Stimulated activated CD8-positive, alpha-beta memory T cell treated with anti-CD3 and anti-CD28 coated beads, Interleukin-2, amount 100 ng/mL, for 48 hours (primary cell): ENCODE data around the gene WDR7.

ENCODE experiments used
- DNase-seq, 2 donors: peaks; one replicate each; pipeline ENCODE4 v3.0.0-alpha.2; 2020; ENCODE audit warnings: low read depth in 2 of 2

WDR7 gene

DNA sequence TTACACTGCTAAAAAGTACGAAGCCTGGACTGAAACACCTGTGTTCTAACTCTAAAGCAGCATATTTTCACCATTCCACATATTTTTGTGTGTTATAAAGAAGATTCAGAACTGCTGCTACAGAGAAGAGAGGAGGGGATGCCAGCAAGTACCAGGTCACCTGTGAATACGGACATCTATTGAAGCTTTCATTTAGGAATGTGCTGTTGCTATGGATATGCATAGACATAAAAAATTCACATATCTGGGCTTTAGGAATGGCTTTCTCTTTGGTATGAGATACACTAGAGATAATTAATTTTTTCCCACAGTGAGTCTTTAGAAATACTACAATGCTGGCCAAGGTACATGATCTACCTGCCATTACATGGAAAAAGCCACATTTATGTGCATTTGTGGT, 238.5 kb downstream of the WDR7 start:
- no peak for DNase-seq

DNA sequence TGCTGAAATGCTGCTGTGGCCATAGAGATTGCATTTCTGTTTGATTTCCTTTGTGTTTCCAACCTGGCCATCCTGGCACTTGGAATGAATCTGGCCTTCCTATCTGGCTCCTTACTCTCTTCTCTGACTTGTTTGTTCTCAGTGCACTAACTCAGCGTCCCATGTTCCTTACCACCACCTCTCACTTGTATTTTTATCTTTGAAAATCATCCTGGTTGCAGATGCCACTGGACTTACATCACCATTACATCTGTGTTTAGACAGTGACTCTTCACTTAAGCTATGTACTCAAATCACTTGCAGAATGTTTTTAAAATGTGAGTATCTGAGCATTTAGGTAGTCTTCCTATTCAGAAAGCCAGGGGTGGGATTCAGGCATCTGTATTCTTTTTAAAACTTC, 239.5 kb downstream of the WDR7 start:
- no peak for DNase-seq

DNA sequence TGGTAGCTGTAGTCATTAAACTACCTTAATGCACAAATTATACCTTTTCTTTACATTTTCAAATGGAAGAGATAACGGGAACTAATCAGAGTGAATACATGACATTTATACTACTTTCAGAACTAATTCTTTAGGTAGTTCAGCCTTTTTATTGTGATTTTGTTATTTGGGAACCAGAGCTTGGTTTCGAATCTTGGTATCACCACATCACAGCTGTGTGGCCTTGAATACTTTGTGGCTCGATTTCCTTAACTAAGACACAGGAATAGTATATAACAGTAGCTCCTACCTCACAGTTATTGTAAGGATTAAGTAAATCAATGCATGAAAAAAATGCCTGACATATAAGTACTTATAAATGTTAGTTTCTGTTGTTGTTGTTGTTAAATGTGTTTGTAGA, 240.0 kb downstream of the WDR7 start:
- no peak for DNase-seq

- DNase-seq: no peak
These were observed 240.7 kb downstream of the WDR7 start for GRCh38 chr18:56891870-56892269.

- DNase-seq: no peak
These were observed 246.0 kb downstream of the WDR7 start for GRCh38 chr18:56897122-56897521.

DNA sequence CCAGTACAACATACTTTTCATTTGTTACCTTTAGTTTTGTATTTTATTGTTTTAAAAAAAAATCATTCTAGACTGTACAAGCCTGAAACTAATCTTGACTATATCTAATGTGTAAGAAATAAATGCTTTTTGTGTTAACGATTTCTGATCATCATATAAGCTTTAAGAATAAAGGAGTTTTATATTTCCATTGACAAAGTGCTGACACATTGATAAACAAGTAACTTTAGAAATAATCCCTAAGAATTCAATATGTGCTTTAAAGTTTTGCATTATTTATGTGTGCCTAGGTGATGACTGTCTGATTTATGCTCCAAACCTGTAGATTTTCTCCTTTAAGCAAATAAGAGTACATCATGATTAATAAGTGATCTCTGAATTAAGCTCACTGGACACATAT, 248.5 kb downstream of the WDR7 start:
- DNase-seq: no peak

GRCh38 chr18:56900195-56901094, 249.3 kb downstream of the WDR7 start:
- no peak for DNase-seq

GRCh38 chr18:56901919-56902318, 250.8 kb downstream of the WDR7 start:
- DNase-seq: no peak

DNA sequence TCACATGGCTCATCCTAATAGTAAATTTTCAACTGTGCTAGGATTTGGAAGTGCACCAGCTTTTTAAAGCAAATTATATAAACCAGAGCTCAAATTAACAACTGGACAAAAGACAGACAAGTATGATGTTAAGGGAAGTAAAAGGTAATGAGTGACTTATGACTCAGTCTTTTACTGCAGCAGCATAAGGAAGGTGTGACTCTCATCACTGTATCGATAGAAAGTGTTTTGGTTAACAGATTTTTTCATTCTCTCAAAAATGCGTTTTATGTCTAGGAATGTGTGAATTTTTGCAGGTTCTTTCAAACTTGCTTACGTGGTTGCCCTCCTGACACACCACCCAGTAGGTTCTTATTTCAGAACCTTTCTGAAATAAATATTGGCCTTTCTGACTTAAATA, 251.5 kb downstream of the WDR7 start:
- no peak for DNase-seq

GRCh38 chr18:56903686-56904085, 252.5 kb downstream of the WDR7 start:
- DNase-seq: no peak

- no peak for DNase-seq
These were observed 256.6 kb downstream of the WDR7 start for GRCh38 chr18:56907771-56908170.

- no peak for DNase-seq
These were observed 259.1 kb downstream of the WDR7 start for GRCh38 chr18:56910237-56910636.

DNA sequence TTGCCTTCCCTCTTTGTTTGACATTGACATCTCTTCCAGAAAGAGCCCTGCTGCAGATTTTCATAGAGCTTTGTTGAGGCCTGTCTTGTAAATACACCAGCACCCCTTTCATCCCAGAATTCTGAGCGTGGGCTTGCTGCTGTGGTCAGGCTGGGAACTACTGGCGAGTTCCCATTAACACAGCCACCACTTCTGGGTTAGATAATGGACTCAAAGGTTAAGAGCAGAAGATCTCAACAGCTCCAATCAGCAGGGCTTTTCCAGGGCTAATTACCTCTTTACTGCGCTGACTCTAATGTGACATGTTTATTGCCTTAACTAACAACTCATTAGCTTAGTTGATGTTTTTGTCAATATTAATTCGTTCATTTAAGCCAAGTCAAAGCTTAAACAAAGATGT, 259.8 kb downstream of the WDR7 start:
- no peak for DNase-seq

GRCh38 chr18:56913941-56914340, 262.8 kb downstream of the WDR7 start:
- no peak for DNase-seq

GRCh38 chr18:56919190-56919589, 268.0 kb downstream of the WDR7 start:
- no peak for DNase-seq

DNA sequence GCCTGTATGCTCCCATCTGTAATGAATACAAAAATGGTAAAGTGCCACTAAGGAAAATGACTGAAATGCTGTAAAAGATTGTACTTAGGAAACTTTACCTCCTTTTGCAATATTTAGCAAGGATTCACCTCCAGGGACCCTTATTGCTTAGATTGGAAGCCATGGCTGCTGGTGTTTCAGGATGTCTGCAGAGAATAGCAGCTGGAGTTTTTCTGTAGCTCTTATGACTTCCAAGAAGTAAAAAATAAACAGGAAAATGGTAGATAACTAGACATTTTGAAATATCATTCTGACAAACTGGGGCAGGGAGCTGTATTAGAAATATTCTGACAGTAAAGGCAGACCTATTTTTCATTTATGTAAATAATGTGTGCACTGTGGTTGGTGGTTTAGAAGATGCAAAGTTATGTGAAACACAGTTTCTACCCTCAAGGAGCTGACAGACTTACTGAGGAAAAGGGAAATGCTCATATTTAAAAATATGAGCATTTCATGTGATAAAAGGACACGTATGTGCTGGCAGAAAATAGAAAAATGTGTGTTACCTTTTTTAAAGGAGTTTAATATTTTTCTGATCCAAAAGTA, 270.8 kb downstream of the WDR7 start:
- DNase-seq: no peak

- DNase-seq: no peak
These were observed 275.6 kb downstream of the WDR7 start for GRCh38 chr18:56926734-56927133.

DNA sequence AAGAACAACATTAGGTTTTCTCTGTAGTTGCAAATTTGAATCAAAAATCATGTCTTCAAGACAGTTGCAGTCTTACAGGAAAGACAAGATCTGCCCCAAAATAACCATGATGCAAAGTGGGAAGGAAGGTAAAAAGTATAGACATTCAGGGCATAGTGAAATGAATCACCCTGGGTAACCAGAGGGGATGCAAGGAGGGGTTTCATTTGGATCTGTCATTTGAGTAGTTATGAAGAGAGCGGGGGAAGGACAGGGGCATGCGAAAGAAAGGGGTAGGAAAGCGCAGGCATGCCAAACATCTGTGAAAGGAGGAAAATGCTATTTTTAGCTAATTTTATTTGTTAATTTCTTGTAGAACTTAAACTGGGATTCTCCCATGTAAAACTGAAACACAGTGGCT, 276.6 kb downstream of the WDR7 start:
- no peak for DNase-seq

DNA sequence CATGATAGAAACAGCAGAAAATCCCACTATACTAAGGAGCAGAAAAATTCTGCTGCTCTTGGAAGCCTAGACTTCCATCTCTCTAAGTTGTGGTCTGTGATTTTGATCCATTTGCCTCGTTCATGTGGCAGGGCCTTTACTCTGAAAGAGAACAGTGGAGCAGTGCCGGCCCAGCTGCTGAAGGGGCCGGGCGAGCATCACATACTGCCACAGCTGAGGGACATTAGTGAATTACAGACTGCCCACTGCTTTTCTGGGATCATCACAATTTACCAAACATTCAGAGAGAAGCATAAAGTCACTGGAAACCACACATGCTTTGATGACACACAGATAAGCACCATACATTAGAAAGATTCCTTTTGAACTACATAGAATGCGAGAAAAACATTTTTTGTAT, 278.7 kb downstream of the WDR7 start:
- DNase-seq: no peak

DNA sequence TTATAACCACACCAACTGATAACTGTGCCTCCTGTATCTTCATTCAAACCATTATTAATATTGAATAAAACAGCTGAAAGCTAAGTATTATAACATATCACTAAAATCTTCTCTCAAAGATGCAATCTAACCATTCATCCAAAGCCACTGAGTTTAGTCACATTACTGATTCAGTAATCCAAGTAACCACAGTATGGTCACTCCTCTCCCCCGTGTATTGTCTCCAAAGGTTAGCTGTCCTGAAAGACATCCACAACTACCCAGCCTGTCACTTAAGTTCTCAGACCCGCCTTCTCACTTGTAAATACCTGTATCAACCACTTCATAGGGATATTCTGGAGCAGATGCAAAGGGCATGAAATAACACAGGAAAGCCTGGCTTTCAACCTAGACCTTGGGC, 282.3 kb downstream of the WDR7 start:
- no peak for DNase-seq

DNA sequence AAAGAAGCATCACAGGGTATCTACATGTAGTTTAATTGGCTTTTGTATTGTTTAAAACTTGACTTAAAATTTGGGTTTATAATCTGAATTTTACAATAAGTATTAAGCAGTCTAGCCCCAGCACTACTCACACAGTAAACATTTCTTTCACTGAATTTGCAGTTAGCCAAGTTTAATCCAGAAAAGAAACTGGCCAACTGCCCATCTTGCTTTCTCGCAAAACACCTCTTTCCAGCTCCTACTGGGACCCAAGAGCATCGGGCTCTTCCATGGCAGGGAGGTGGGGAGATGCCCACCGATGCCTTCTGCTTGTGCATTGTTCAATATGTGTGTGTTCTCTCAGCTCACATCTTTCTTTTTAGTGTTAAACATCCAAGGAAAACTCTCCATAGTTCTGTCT, 283.0 kb downstream of the WDR7 start:
- no peak for DNase-seq

DNA sequence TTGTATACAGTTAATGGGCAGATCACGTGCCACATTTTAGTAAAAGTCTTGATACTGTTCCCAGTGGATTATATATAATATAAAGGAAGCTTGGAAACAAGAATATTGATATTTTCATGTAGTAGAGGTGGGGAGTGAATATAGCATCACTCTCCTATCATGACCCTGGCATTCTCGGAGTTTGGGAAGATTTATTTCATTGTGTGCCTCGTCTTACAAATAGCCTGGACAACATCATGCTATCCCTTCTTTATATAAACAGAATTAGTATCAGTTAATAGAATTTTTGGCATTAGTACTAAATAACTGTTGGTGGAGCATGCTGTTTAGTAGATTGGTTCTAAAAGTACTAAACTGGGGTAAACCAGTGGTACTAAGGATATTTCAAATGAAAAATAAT, 283.7 kb downstream of the WDR7 start:
- no peak for DNase-seq

- no peak for DNase-seq
These were observed 284.4 kb downstream of the WDR7 start for GRCh38 chr18:56935434-56936040.
